HUDEP-2 (cell line): ENCODE results near the gene GJB6.

Experiments used
- DNase-seq, 76 experiments: peaks; one replicate each; lab custom pipeline; 2025; ENCODE audit not compliant: unreplicated experiment in 76 of 76; lab: John Stamatoyannopoulos, UW

GJB6 gene

GRCh38 chr13:20230913-20231838, 943 bp downstream of the GJB6 start:
- DNase-seq, result no peak

GRCh38 chr13:20227730-20228129, 4.4 kb downstream of the GJB6 start:
- no peak for DNase-seq

- no peak for DNase-seq
Observed at GRCh38 chr13:20227288-20227687, 4.8 kb downstream of the GJB6 start.

- no peak for DNase-seq
Observed at GRCh38 chr13:20222553-20222952, 9.6 kb downstream of the GJB6 start.

- DNase-seq, result no peak
Observed at GRCh38 chr13:20221772-20222171, 10.3 kb downstream of the GJB6 start.

- no peak for DNase-seq
Observed at GRCh38 chr13:20219577-20219976, 12.5 kb downstream of the GJB6 start.

- DNase-seq, result no peak
Observed at GRCh38 chr13:20217168-20217567, 15.0 kb downstream of the GJB6 start.

- no peak for DNase-seq
Observed at GRCh38 chr13:20209948-20210347, 22.2 kb downstream of the GJB6 start.

- peak in 71 of 76 experiments; percentile 5 to 86 (median 63) for DNase-seq
Observed at GRCh38 chr13:20206698-20207235, 25.4 kb downstream of the GJB6 start.

GRCh38 chr13:20206065-20206697, 25.9 kb downstream of the GJB6 start:
- no peak for DNase-seq

GRCh38 chr13:20198781-20199180, 33.3 kb downstream of the GJB6 start:
- no peak for DNase-seq

- peak in 23 of 76 experiments; percentile 2 to 60 (median 17) for DNase-seq
Observed at GRCh38 chr13:20197361-20197834, 34.7 kb downstream of the GJB6 start.

- no peak for DNase-seq
Observed at GRCh38 chr13:20195801-20196200, 36.3 kb downstream of the GJB6 start.

GRCh38 chr13:20193907-20194631, 38.0 kb downstream of the GJB6 start:
- DNase-seq, result no peak

GRCh38 chr13:20193162-20193906, 38.8 kb downstream of the GJB6 start:
- DNase-seq, result no peak

GRCh38 chr13:20192836-20193161, 39.3 kb downstream of the GJB6 start, which contains the start of gene GJB2:
Gene GJB2 (minus strand): TSS chr13:20192938. CDS start chr13:20189581, 3,357 bp downstream.
- no peak for DNase-seq

GRCh38 chr13:20192158-20192835, 39.8 kb downstream of the GJB6 start:
- peak in 1 of 76 experiments; percentile 10 for DNase-seq

GRCh38 chr13:20191311-20192157, 40.6 kb downstream of the GJB6 start:
- no peak for DNase-seq
